Prostate gland (tissue), 2 donors: Measurements from ENCODE around the gene ANKRD36B. TPM values are rescaled to one million over a fixed set of nuclear protein-coding genes. Genes with fewer than 3 reads are reported as not detected.
"Not testable (repeated sequence)": the region's sequence is repeated elsewhere in the genome, so short reads cannot be mapped to it uniquely, and the experiment has no call there.

Experiments used
- DNase-seq: peaks from one replicate; pipeline ENCODE4 v3.0.0-alpha.2; 2019; ENCODE audit warnings: low spot score
- H3K27ac ChIP-seq, 2 donors: fragments of 200-600 bp; sonication (generic); 2 replicates each; pipeline ENCODE4 v1.5.1; 2017 to 2019
- H3K27me3 ChIP-seq: fragments of 200-600 bp; sonication (generic); replicated peaks from 2 replicates; pipeline ENCODE4 v1.5.1; 2019; ENCODE audit not compliant: insufficient read depth
- H3K36me3 ChIP-seq, 2 donors: fragments of 200-600 bp; sonication (generic); 1 replicate in 1 of 2; 2 replicates in 1 of 2; pipeline versions ENCODE4 v1.5.1 to v1.8.1; 2017 to 2019
- H3K4me1 ChIP-seq: fragments of 200-600 bp; sonication (generic); replicated peaks from 2 replicates; pipeline ENCODE4 v1.5.1; 2019
- H3K4me3 ChIP-seq, 2 donors: fragments of 200-600 bp; sonication (generic); 2 replicates each; pipeline ENCODE4 v1.5.1; 2017 to 2019
- H3K9me3 ChIP-seq: fragments of 200-600 bp; sonication (generic); 2 replicates; pipeline ENCODE4 v1.5.1; 2017
- CTCF ChIP-seq, 4 experiments: fragments of 200-600 bp in 2 of 4; fragments of 450-650 bp in 2 of 4; sonication (generic) in 2 of 4; IDR thresholded peaks; 1 replicate in 3 of 4; 2 replicates in 1 of 4; pipeline ENCODE4 v1.5.1; 2016 to 2019; ENCODE audit warnings: antibody characterized with exemption in 4 of 4, mild to moderate bottlenecking in 2 of 4, moderate library complexity in 2 of 4
- POLR2A ChIP-seq: fragments of 450-650 bp; IDR thresholded peaks from one replicate; pipeline ENCODE4 v1.6.1; 2016; ENCODE audit warnings: antibody characterized with exemption, mild to moderate bottlenecking
- POLR2AphosphoS5 ChIP-seq: sonication (generic); formaldehyde crosslinking; IDR thresholded peaks from one replicate; pipeline ENCODE4 v1.6.1; 2017; ENCODE audit warnings: antibody characterized with exemption
- WGBS: methylation state at CpG from one replicate; pipeline ENCODE4 v1.1.5; 2018; 5-methylcytosine and 5-hydroxymethylcytosine counted together
- intact Hi-C: fragments of 100-400 bp; cut with DNase I; formaldehyde crosslinking; loops from one replicate; pipeline ENCODE4 v1.14.2; 2022
- total RNA-seq, 2 donors: library from RNA; depleted of rRNA; stranded (reverse); fragments of >200 nt; gene quantifications; one replicate each; pipeline ENCODE4 v1.1.0, GENCODE V29; 2016

The ANKRD36B gene
- total RNA-seq = 10 to 100 TPM; 13.0 to 57.9 TPM

DNA sequence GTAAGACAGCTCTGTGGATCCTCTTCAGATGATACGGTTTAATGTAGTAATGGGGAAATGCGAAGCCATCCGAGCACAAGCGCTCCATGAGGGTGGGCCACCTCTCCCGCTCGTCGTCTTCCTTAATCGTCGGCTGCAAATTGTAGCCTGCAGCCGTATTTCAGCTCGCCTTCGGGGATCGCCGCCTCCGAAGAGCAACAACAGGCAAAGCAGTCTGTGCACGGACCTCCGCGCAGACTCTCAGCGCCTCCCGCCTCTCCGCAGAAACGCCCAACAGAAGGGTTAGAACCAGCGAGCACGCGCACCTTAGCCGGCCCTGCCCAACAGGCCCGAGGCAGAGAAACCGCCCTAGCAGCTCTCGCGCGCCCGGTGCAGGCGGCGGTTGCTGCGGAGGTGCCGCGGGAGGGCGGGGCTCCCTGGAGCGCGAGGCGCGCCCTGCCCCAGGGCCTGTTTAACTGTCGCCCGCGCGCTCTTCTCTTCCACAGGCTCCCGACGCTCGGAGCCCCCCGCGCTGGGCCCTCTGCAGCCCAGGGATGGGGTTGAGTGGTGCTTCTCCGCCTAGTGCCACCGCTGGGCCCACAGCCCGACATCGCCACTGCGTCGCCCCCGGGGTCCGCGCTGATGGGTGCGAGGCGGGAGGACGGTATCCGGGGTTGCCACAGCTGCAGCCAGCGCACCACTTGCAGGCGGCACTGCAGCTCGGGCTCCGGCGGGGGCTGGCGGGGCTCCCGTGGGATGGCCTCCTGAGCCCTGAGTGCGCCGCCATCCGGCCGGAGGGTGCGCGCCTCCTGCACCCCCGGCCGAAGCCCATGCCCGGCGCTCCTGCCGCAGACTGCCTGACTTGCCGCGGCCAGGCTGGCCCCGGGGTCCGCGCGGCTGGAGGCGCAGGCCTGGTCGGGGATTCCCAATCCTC, at the start of gene ANKRD36B:
TSS of gene ANKRD36B (minus strand) at position 280 of the 913 bp plus-strand sequence. CDS start at position 88, 192 bp downstream.
- not testable (repeated sequence) for H3K4me1 ChIP-seq, H3K9me3 ChIP-seq, H3K36me3 ChIP-seq, H3K27me3 ChIP-seq
- H3K4me3 ChIP-seq = peak within 1 kb of the TSS; percentile 46 to 55
- WGBS = 0% methylated on average over 24 of the region's 90 CpGs
- TF ChIP-seq POLR2A = peak; percentile 44
- peak; percentile 32 for TF ChIP-seq POLR2AphosphoS5
- intact Hi-C loops = loop anchor here (10.0 kb wide), 1 partner anchor 105 kb away; no protein-coding TSS in a partner anchor
- peak within 1 kb of the TSS; percentile 88 to 89 for H3K27ac ChIP-seq
- DNase-seq = peak; percentile 65

DNA sequence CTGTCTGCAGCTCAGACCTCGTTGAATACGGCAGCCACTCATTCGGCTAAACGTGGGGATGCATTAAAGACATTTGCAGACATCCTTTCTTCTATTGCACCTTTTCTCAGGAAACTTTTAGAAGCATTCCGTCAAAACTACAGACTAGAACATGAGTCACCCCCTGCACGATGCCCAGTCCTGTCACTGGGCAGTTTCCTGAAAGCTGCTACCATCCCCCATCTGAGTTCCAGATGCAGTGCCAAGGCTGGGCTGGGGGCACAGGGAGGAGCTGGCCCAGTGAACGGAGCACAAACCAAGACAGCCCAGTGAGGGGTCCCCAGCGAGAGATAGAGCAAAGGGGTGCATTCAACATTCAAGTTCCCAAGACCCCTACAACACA, 36.4 kb upstream of the ANKRD36B start:
- H3K4me3 ChIP-seq, DNase-seq, H3K27me3 ChIP-seq, H3K27ac ChIP-seq, H3K4me1 ChIP-seq, H3K36me3 ChIP-seq, H3K9me3 ChIP-seq, intact Hi-C loops: not testable (repeated sequence)
- WGBS = 73% methylated on average over 8 of the region's 8 CpGs

DNA sequence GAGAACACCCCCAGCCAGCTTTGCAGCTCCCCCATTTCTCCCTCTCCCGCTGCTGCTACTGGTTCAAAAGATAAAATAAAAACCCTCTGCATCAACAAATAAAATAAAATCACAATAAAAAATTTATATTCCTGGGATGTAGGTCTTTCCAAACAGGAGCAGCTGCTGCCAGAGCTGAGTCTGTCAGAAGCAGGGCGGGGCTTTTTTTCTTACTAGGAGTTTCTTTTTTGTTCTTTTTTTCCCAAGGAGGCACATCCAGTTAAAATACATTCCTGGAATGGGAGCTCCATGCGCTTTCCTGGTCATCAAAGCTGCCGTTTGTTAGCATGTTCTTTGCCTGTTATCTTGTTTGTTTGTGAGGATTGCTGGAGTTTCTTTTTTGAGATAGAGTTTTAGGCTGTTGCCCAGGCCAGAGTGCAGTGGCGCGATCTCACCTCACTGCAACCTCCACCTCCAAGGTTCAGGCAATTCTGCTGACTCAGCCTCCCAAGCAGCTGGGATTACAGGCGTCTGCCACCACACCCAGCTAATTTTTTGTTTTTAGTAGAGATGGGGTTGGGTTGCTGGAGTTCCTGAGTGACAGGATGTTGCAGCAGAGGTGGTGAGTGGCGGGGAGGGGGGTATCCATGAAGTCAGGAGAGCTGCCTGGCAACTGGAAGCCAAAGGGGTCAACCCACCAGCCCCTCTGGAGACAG, 35.8 kb upstream of the ANKRD36B start:
- 50% methylated on average over 1 of the region's 8 CpGs for WGBS
- DNase-seq, intact Hi-C loops, H3K36me3 ChIP-seq, H3K27ac ChIP-seq, H3K27me3 ChIP-seq, H3K9me3 ChIP-seq, H3K4me1 ChIP-seq, H3K4me3 ChIP-seq: not testable (repeated sequence)

DNA sequence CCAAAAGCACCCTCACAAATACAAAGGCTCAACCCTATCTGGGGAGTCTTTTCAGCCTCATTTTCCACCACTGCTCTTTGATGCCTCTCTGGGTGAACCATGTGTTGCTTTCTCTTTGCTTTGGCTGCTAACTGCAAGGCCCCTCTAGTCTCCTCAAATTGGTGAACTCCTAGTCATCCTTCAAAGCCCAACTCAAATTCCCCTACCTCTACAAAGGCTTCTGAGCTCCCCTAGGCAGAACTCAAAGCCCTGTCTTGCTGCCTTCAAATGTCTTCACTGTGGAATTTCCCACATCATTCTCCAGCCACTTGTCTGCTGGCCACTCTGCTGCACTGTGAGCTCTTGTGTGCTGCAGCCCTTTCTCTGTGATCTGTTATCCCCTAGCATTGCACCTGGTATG, 33.3 kb upstream of the ANKRD36B start:
- H3K9me3 ChIP-seq, H3K4me1 ChIP-seq, DNase-seq, H3K27me3 ChIP-seq, intact Hi-C loops, H3K36me3 ChIP-seq, H3K4me3 ChIP-seq, H3K27ac ChIP-seq: not testable (repeated sequence)

DNA sequence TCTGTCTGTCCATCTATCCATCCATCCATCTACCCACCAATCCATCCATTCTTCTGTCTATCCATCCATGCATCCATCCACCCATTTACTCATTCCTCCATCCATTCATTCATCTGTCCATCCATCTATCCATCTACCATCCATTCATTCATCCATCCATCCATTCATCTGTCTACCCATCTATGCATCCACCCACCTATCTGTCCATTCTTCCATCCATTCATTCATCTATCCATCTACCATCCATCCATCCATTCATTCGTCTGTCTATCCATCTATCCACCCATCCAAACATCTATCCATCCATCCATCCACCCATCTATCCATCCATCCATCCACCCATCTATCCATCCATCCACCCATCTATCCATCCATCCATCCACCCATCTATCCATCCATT, 30.8 kb upstream of the ANKRD36B start:
- H3K4me3 ChIP-seq, H3K27me3 ChIP-seq, intact Hi-C loops, H3K4me1 ChIP-seq, H3K27ac ChIP-seq, H3K36me3 ChIP-seq, DNase-seq, H3K9me3 ChIP-seq: not testable (repeated sequence)
- 100% methylated on average over 1 of the region's 1 CpG for WGBS

GRCh38 chr2:97618939-97619827, 29.5 kb upstream of the ANKRD36B start:
- not testable (repeated sequence) for H3K9me3 ChIP-seq

DNA sequence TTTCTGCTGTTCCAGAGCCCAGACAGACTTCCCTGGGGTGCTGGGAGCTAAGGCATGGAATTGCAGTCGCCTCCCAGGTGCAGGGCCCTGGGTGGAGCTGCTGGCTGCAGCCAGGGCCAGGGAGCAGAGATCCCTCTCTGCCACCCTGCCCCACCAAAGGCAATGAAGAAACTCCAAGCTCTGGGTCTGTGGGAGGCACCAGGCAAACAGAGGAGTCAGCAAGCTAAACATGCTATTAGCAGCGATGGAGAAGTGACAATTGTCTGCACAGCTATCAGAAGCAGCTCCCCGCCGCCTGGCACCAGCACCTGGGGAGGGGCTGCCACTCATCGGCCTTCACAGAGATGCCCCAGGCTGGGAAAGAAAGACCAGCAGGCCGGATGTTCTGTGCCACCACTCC, 28.2 kb upstream of the ANKRD36B start:
- Histone ChIP-seq H3K27ac (no peak overlapping the region), H3K4me1 (no peaks in the 10 kb centered on the region), H3K9me3 (no peaks in the 10 kb centered on the region), H3K4me3 (no peak overlapping the region), H3K36me3 (no peaks in the 10 kb centered on the region), H3K27me3 (no peaks in the 10 kb centered on the region)
- intact Hi-C loops = no loop called here
- 92% methylated on average over 2 of the region's 6 CpGs for WGBS
- DNase-seq = no peak
- TF ChIP-seq POLR2AphosphoS5 = no peak
- TF ChIP-seq POLR2A = no peak
- TF ChIP-seq CTCF (IDR thresholded peaks at IDR 0.05) = no peak

More at GRCh38 chr2:97618939-97619827, 29.5 kb upstream of the ANKRD36B start:
- H3K27me3 ChIP-seq, H3K27ac ChIP-seq, H3K36me3 ChIP-seq, intact Hi-C loops, H3K4me1 ChIP-seq, DNase-seq, H3K4me3 ChIP-seq: not testable (repeated sequence)
- no CpG with 5 or more reads among the region's 14 CpGs for WGBS

- H3K27ac ChIP-seq, H3K36me3 ChIP-seq, H3K4me3 ChIP-seq, intact Hi-C loops, DNase-seq, H3K27me3 ChIP-seq, H3K4me1 ChIP-seq, H3K9me3 ChIP-seq: not testable (repeated sequence)
- WGBS = no CpG with 5 or more reads among the region's 8 CpGs
These were observed 26.1 kb upstream of the ANKRD36B start for GRCh38 chr2:97615746-97616145.

DNA sequence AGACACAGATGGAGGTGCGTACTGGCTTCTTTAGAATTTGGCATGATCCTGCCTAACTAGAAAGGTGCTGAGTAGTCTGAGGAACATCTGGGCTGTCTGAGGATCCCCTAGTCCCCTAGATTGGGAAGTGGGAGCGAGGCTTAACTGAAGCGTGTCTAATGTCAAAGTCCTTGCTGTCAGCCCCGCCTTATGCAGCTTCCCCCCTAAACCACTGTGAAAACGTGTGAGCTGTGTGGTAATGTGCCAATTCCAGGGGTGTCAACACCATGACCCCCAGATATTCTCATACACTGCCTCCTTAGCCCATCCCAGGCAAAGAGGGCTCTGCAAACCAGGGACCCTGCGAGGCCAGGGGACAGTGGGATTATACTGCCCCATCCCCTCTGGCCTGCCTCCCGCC, 22.2 kb upstream of the ANKRD36B start:
- intact Hi-C loops, H3K36me3 ChIP-seq, H3K4me3 ChIP-seq, DNase-seq, H3K27me3 ChIP-seq, H3K9me3 ChIP-seq, H3K4me1 ChIP-seq, H3K27ac ChIP-seq: not testable (repeated sequence)
- WGBS = 100% methylated on average over 1 of the region's 7 CpGs

- H3K27ac ChIP-seq, intact Hi-C loops, H3K4me3 ChIP-seq, H3K9me3 ChIP-seq, H3K36me3 ChIP-seq, H3K27me3 ChIP-seq, DNase-seq, H3K4me1 ChIP-seq: not testable (repeated sequence)
- WGBS = 80% methylated on average over 4 of the region's 4 CpGs
These were observed 19.1 kb upstream of the ANKRD36B start for GRCh38 chr2:97608745-97609144.
